Cardiac muscle cell (in vitro differentiated cells and primary cell): ENCODE data around the gene FCER2. TPM values are rescaled to one million over a fixed set of nuclear protein-coding genes. Genes with fewer than 3 reads are reported as not detected.
"Not testable (repeated sequence)": the region's sequence is repeated elsewhere in the genome, so short reads cannot be mapped to it uniquely, and the experiment has no call there.

Source experiments
- DNase-seq, 2 donors: peaks; one replicate each; pipeline versions ENCODE4 v3.0.0 to v3.0.0-alpha.2; 2010 to 2017; ENCODE audit warnings: low read depth in 1 of 2, low spot score in 1 of 2
- H3K27ac ChIP-seq: fragments of 200-600 bp; sonication (generic); 2 replicates; pipeline ENCODE4 v1.5.1; 2016
- H3K27me3 ChIP-seq: fragments of 200-600 bp; sonication (generic); 2 replicates; pipeline ENCODE4 v1.6.0; 2016; ENCODE audit warnings: control low read depth
- H3K36me3 ChIP-seq: fragments of 200-600 bp; sonication (generic); 2 replicates; pipeline ENCODE4 v1.5.1; 2016; ENCODE audit warnings: control low read depth
- H3K4me1 ChIP-seq: fragments of 200-600 bp; sonication (generic); 2 replicates; pipeline ENCODE4 v1.8.1; 2017; ENCODE audit warnings: low read depth, mild to moderate bottlenecking, mixed run types
- H3K4me3 ChIP-seq: fragments of 200-600 bp; sonication (generic); 2 replicates; pipeline ENCODE4 v1.5.1; 2016; ENCODE audit warnings: mild to moderate bottlenecking
- H3K9me3 ChIP-seq: fragments of 200-600 bp; sonication (generic); 2 replicates; pipeline ENCODE4 v1.5.1; 2017; ENCODE audit warnings: low read depth, mild to moderate bottlenecking, control low read depth
- polyA plus RNA-seq: library from polyadenylated mRNA; unstranded; fragments of >200 nt; fragmentation: Nextera tagmentation; extraction: Ambion mirVana; gene quantifications from 2 replicates; pipeline ENCODE4 v1.2.1, GENCODE V29; 2016
- total RNA-seq: library from RNA; depleted of rRNA; stranded (reverse); fragments of >200 nt; gene quantifications from 2 replicates; pipeline ENCODE4 v1.2.3, GENCODE V29; 2016
- TF ChIP-seq, protein P1 (sequence below): IDR thresholded peaks from 2 replicates; pipeline ENCODE4 v1.5.1; 2012; ENCODE audit warnings: low read depth, mild to moderate bottlenecking, low read length

FCER2 gene
- total and polyA plus RNA-seq, 2 experiments from 2014 or later = not detected

DNA sequence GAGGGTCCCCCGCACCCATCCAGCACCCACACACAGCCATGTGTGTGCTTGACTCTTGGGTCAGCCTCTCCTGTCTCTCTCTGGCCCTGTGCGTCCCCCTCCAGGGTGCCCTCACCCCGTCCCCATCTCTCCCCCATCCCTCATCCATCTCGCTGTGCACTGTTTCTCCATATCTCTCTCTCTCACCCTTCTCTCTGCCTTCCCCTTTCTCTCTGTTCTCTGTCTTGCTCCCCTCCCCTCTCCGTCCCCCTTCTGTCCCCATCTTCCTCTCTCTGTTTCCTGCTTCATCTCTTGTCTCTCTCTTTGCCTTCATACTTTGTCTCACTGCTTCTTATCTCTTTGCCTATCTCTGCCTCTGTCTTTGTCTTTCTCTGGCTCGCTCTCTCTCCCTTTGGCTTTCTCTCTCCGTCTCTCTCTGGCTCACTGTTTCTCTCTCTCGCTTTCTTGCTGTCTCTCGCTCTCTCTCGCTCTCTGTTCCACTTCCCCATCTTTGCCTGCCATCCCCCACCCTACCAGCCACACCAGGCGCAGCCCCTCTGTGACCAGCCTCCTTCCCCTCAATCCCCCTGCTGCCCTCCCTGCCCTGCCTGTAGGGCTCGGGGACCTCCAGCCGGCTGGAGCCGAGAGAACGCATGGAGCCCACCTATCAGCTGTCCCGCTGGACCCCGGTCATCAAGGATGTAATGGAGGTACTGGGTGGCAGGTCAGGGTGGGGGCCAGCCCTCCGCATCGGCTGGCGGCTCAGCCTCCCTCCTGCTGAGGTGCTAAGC, 56.1 kb downstream of the FCER2 start:
- Histone ChIP-seq H3K36me3 (no peaks in the 10 kb centered on the region), H3K27me3 (peaks cover 6% of the 10 kb centered on the region), H3K9me3 (no peaks in the 10 kb centered on the region), H3K4me1 (no peaks in the 10 kb centered on the region), H3K27ac (no peak overlapping the region), H3K4me3 (no peak overlapping the region)
- TF ChIP-seq, protein P1, sequence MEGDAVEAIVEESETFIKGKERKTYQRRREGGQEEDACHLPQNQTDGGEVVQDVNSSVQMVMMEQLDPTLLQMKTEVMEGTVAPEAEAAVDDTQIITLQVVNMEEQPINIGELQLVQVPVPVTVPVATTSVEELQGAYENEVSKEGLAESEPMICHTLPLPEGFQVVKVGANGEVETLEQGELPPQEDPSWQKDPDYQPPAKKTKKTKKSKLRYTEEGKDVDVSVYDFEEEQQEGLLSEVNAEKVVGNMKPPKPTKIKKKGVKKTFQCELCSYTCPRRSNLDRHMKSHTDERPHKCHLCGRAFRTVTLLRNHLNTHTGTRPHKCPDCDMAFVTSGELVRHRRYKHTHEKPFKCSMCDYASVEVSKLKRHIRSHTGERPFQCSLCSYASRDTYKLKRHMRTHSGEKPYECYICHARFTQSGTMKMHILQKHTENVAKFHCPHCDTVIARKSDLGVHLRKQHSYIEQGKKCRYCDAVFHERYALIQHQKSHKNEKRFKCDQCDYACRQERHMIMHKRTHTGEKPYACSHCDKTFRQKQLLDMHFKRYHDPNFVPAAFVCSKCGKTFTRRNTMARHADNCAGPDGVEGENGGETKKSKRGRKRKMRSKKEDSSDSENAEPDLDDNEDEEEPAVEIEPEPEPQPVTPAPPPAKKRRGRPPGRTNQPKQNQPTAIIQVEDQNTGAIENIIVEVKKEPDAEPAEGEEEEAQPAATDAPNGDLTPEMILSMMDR = no peak
- no peak for DNase-seq

DNA sequence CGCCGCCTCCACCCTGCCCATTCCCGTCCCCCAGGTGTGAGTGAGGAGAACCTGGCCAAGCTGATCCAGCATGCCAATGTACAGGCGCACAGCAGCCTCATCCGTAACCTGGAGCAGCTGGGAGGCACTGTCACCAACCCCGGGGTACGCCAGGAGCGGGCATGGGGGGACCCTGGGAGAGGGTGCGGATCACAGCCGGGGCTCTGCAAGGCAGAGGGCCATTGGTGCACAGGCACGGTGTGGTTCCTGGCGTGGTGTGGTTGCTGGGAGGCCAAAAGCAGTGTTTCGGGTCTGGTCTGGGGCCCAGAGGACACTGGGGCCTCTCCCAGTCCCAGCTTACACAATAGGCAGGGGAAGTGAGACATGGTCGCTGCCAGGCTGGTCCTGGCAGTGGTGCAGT, 56.8 kb downstream of the FCER2 start:
- Histone ChIP-seq H3K4me1 (no peaks in the 10 kb centered on the region), H3K4me3 (no peak overlapping the region), H3K27me3 (no peaks in the 10 kb centered on the region), H3K36me3 (no peaks in the 10 kb centered on the region), H3K9me3 (no peaks in the 10 kb centered on the region), H3K27ac (no peak overlapping the region)
- TF ChIP-seq, protein P1 = no peak
- DNase-seq = no peak

DNA sequence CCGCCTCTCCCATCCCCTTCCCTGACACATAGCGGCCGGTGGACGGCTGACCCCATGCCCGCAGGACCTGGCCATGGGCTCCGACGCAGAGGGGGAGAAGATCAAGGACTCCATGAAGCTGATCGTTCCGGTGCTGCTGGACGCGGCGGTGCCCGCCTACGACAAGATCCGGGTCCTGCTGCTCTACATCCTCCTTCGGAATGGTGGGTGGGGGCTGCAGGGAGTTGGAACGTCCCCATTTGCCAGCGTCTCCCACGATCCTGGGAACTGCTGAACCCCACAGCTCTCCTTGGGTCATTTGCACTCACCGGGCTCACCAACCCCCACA, 57.4 kb downstream of the FCER2 start:
- no peaks in the 10 kb centered on the region for H3K27me3 ChIP-seq
- H3K27ac ChIP-seq = no peak overlapping the region
- H3K9me3 ChIP-seq = no peaks in the 10 kb centered on the region
- H3K4me3 ChIP-seq = no peak overlapping the region
- no peaks in the 10 kb centered on the region for H3K4me1 ChIP-seq
- no peaks in the 10 kb centered on the region for H3K36me3 ChIP-seq
- TF ChIP-seq, protein P1 = no peak
- DNase-seq = no peak

DNA sequence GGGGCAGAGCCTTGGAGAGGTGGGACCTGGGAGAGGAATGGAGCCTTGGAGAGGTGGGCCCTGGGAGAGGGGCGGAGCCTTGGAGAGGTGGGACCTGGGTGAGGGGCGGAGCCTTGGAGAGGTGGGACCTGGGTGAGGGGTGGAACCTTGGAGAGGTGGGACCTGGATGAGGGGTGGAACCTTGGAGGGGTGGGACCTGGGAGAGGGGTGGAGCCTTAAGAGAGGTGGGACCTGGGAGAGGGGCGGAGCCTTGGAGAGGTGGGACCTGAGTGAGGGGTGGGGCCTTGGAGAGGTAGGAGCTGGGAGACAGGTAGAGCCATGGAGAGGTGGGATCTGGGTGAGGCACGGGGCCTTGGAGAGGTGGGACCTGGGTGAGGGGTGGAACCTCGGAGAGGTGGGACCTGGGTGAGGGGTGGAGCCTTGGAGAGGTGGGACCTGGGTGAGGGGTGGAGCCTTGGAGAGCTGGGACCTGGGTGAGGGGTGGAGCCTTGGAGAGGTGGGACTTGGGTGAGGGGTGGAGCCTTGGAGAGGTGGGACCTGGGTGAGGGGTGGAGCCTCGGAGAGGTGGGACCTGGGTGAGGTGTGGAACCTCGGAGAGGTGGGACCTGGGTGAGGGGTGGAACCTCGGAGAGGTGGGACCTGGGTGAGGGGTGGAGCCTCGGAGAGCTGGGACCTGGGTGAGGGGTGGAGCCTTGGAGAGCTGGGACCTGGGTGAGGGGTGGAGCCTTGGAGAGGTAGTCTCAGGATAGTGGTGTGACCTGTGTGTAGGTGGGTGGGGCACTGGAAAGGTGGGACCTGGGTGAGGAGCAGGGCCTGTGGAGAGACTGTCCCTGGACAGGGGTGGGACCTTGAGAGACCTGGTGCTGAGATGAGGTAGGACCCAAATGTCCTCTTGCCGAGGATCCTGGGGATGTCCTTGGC, 58.0 kb downstream of the FCER2 start:
- H3K4me1 ChIP-seq, H3K9me3 ChIP-seq, DNase-seq, H3K27me3 ChIP-seq, H3K36me3 ChIP-seq, H3K27ac ChIP-seq, H3K4me3 ChIP-seq: not testable (repeated sequence)

DNA sequence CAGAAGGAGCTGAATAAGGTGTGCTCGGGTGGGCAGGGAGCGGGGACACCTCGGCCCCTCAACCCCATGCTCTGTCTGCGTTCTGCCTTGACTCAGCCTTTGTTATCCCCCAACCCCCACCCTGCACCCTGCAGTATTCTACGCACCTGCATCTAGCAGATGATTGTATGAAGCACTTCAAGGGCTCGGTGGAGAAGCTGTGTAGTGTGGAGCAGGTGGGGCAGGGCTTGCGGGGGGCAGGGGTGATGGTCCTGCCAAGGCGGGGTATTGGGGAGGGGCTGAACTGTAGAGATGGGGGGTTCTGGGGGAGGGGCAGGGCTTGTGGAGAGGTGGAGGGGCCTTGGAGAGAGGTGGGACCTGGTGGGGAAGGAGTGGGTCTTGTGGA, 58.9 kb downstream of the FCER2 start:
- H3K27ac ChIP-seq = no peak overlapping the region
- no peaks in the 10 kb centered on the region for H3K4me1 ChIP-seq
- no peaks in the 10 kb centered on the region for H3K9me3 ChIP-seq
- H3K36me3 ChIP-seq = no peaks in the 10 kb centered on the region
- H3K27me3 ChIP-seq = no peaks in the 10 kb centered on the region
- H3K4me3 ChIP-seq = no peak overlapping the region
- no peak for DNase-seq
- TF ChIP-seq, protein P1 = no peak
